ENCODE measurements around the gene HS6ST1. TPM values are rescaled to one million over a fixed set of nuclear protein-coding genes. Genes with fewer than 3 reads are reported as not detected.

HS6ST1 gene
- polyA plus RNA-seq, 1 donor (not counting 4 experiments of a cell fraction or from before 2014, with no cell fraction given): 6.3 TPM

- Histone ChIP-seq H3K79me2 (ENCODE audit: control insufficient read depth, insufficient read depth, low read length) (no peaks in the 10 kb centered on the region), H3K9me3 (ENCODE audit: control insufficient read depth, low read depth, low read length) (peaks cover 2% of the 10 kb centered on the region), H2AFZ (ENCODE audit: control insufficient read depth, low read length) (no peak overlapping the region), H4K20me1 (ENCODE audit: control insufficient read depth, extremely low read depth, insufficient read depth, low read length) (no peaks in the 10 kb centered on the region), H3K4me1 (ENCODE audit: control insufficient read depth, extremely low read depth, insufficient read depth, low read length) (no peaks in the 10 kb centered on the region), H3K36me3 (ENCODE audit: control insufficient read depth in 2 of 2, extremely low read depth in 1 of 2, insufficient read depth in 2 of 2, low read length in 2 of 2) (no peaks in the 10 kb centered on the region), H3K4me3 (ENCODE audit: control insufficient read depth in 2 of 3, extremely low read depth in 1 of 3, insufficient read depth in 2 of 3, low read depth in 1 of 3, low read length in 3 of 3) (no peak overlapping the region), H3K4me2 (ENCODE audit: control insufficient read depth, extremely low read depth, insufficient read depth, low read depth, low read length) (no peak overlapping the region), H3K27me3 (ENCODE audit: control insufficient read depth, extremely low read depth, insufficient read depth, low read length) (no peaks in the 10 kb centered on the region), H3K9me1 (ENCODE audit: control insufficient read depth, extremely low read depth, insufficient read depth, low read length) (no peaks in the 10 kb centered on the region), H3K27ac (ENCODE audit: control insufficient read depth, insufficient read depth, low read length) (no peak overlapping the region), H3K9ac (ENCODE audit: control insufficient read depth, extremely low read depth, insufficient read depth, low read length) (no peak overlapping the region)
- no peak for DNase-seq (ENCODE audit: low read depth, low spot score)
- dilution Hi-C loops (cut with MboI; ENCODE audit: extremely low pct_ligation_motif_present, low sequenced_read_pairs): no loop called here
- no peak for TF ChIP-seq EZH2 (IDR thresholded peaks at IDR 0.05; ENCODE audit: low read length)
- FAIRE-seq: no peak
These were observed 32.1 kb upstream of the HS6ST1 start for GRCh38 chr2:128350736-128351135.

GRCh38 chr2:128348701-128349100 lies 30.0 kb upstream of the HS6ST1 start:
- Histone ChIP-seq H3K9me1 (ENCODE audit: control insufficient read depth, extremely low read depth, insufficient read depth, low read length) (no peaks in the 10 kb centered on the region), H3K27ac (ENCODE audit: control insufficient read depth, insufficient read depth, low read length) (no peak overlapping the region), H3K9me3 (ENCODE audit: control insufficient read depth, low read depth, low read length) (peaks cover 2% of the 10 kb centered on the region), H3K79me2 (ENCODE audit: control insufficient read depth, insufficient read depth, low read length) (no peaks in the 10 kb centered on the region), H4K20me1 (ENCODE audit: control insufficient read depth, extremely low read depth, insufficient read depth, low read length) (no peaks in the 10 kb centered on the region), H3K4me1 (ENCODE audit: control insufficient read depth, extremely low read depth, insufficient read depth, low read length) (no peaks in the 10 kb centered on the region), H3K4me3 (ENCODE audit: control insufficient read depth in 2 of 3, extremely low read depth in 1 of 3, insufficient read depth in 2 of 3, low read depth in 1 of 3, low read length in 3 of 3) (no peak overlapping the region), H3K9ac (ENCODE audit: control insufficient read depth, extremely low read depth, insufficient read depth, low read length) (no peak overlapping the region), H3K36me3 (ENCODE audit: control insufficient read depth in 2 of 2, extremely low read depth in 1 of 2, insufficient read depth in 2 of 2, low read length in 2 of 2) (no peaks in the 10 kb centered on the region), H3K4me2 (ENCODE audit: control insufficient read depth, extremely low read depth, insufficient read depth, low read depth, low read length) (no peak overlapping the region), H3K27me3 (ENCODE audit: control insufficient read depth, extremely low read depth, insufficient read depth, low read length) (no peaks in the 10 kb centered on the region), H2AFZ (ENCODE audit: control insufficient read depth, low read length) (no peak overlapping the region)
- TF ChIP-seq EZH2 (IDR thresholded peaks at IDR 0.05; ENCODE audit: low read length) (no peak), CTCF (optimal IDR thresholded peaks at IDR 0.05 in 1 of 3, IDR thresholded peaks at IDR 0.05 in 1 of 3, conservative IDR thresholded peaks at IDR 0.05 in 1 of 3; ENCODE audit: extremely low read depth in 1 of 3, insufficient read depth in 2 of 3, low read length in 3 of 3) (no peak)
- FAIRE-seq (no peak), DNase-seq (ENCODE audit: low read depth, low spot score) (no peak)
- dilution Hi-C loops (cut with MboI; ENCODE audit: extremely low pct_ligation_motif_present, low sequenced_read_pairs): no loop called here
